LNCaP clone FGC (cell line): ENCODE results near the gene CCL18.
"Not testable (repeated sequence)": the region's sequence is repeated elsewhere in the genome, so short reads cannot be mapped to it uniquely, and the experiment has no call there.

Experiments used
- DNase-seq: peaks from one replicate; pipeline ENCODE4 v3.0.0-alpha.2; 2011; ENCODE audit warnings: low read depth
- H3K4me3 ChIP-seq: 2 replicates; pipeline ENCODE4 v1.5.1; 2011; ENCODE audit warnings: mild to moderate bottlenecking, low read depth, low read length, control low read depth
- TF ChIP-seq, protein P1 (sequence below): IDR thresholded peaks from 2 replicates; pipeline ENCODE4 v1.5.1; 2012; ENCODE audit warnings: mild to moderate bottlenecking; ENCODE audit not compliant: control insufficient read depth, insufficient read depth; ENCODE audit errors: extremely low read depth

The CCL18 gene

DNA sequence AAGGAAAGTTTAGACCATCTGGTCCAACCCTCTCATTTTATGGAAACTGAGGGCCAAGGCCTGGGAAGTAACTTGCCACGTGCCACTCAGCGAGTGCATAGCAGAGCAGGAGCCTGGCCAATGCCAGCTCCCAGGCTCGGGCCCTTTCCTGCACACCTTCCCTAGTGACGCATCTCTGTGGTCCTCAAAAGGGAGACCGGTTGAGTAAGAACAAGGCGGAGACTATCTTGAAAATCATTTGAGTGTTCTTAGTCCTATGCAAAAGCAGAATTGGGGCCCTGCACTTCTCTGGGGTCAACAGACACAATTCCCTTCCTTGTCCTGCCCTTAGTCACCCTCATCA, 42.4 kb downstream of the CCL18 start:
- no peak overlapping the region for H3K4me3 ChIP-seq
- DNase-seq, result no peak
- TF ChIP-seq, protein P1, sequence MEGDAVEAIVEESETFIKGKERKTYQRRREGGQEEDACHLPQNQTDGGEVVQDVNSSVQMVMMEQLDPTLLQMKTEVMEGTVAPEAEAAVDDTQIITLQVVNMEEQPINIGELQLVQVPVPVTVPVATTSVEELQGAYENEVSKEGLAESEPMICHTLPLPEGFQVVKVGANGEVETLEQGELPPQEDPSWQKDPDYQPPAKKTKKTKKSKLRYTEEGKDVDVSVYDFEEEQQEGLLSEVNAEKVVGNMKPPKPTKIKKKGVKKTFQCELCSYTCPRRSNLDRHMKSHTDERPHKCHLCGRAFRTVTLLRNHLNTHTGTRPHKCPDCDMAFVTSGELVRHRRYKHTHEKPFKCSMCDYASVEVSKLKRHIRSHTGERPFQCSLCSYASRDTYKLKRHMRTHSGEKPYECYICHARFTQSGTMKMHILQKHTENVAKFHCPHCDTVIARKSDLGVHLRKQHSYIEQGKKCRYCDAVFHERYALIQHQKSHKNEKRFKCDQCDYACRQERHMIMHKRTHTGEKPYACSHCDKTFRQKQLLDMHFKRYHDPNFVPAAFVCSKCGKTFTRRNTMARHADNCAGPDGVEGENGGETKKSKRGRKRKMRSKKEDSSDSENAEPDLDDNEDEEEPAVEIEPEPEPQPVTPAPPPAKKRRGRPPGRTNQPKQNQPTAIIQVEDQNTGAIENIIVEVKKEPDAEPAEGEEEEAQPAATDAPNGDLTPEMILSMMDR, result no peak

DNA sequence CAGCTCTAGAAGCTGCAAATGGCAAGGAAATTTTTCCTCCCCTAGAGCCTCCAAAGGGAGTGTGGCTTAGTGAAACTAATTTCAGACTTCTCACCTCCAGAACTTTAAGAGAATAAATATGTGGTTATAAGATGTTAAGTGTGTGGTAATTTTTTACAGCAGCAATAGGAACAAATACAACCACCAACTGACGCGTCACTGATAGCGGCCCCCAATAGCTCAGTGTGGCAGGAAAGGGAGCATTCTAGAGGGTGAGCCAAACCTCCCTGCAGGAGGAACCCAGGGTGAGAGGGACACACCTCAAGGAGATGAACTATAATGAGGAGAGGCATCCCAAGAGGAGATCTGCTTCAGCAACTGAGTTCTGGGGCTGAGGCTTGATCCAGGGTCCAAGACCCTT, 43.6 kb downstream of the CCL18 start:
- H3K4me3 ChIP-seq, result no peak overlapping the region
- TF ChIP-seq, protein P1, result no peak
- no peak for DNase-seq

DNA sequence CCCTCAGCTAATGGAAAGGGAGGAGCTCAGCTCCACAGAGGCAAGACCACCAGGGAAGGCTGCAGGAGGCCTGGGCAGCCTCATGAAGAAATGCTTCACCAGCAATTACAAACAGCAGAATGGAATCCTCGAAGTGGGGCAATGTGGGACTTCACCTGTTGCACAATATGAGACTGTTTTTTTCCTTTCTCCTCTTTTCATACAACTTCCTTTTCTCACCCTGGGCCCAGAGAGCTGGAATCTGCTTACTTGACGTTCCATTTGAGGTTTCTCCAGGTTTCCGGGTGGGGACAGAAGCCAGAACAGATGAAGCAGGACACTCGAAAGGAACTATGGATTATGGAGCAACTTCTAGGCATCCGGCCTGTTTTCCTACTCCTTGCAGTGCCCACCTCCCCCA, 44.2 kb downstream of the CCL18 start:
- H3K4me3 ChIP-seq, DNase-seq: not testable (repeated sequence)

DNA sequence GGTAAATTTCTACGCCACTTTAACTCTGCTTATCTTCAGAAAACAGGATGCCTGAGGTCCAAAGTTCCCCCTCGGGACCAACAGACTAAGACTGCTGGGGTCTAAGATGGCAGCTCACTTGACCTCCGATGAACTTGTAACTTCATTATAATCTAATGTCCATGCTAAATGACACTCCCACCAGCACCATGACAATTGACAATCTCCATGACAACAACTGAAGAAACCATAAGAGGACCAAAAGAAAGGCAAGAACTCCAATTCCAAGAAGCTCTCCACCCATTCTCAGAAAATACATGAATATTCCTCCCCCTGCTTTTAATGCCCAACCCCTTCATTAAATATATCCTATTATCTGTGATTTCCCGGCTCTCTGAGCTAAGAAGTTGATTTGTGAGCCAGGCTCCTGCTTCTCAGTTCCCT, 47.0 kb downstream of the CCL18 start:
- H3K4me3 ChIP-seq, result no peak overlapping the region

DNA sequence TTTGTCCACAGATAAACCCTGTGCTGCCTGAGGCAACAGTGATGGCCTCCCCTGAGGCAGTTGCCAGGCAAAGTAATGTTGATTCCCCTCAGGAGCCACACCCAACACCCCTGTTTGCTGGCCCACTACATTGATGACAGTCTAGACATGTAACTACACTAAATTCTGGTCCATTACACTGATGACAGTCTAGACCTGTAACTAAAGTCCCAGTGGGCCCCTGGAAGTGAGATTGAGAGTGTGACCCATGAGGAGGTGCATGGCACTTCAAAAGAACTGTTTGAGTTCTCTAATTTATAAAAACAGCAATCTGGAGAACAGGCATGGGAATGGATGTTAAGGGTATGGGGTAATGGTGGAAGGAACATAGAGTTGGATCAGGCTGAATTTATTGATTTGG, 48.5 kb downstream of the CCL18 start:
- no peak overlapping the region for H3K4me3 ChIP-seq
- TF ChIP-seq, protein P1, result no peak
- no peak for DNase-seq

More for the DNA sequence above, 47.0 kb downstream of the CCL18 start:
- TF ChIP-seq, protein P1, result no peak
- no peak for DNase-seq

DNA sequence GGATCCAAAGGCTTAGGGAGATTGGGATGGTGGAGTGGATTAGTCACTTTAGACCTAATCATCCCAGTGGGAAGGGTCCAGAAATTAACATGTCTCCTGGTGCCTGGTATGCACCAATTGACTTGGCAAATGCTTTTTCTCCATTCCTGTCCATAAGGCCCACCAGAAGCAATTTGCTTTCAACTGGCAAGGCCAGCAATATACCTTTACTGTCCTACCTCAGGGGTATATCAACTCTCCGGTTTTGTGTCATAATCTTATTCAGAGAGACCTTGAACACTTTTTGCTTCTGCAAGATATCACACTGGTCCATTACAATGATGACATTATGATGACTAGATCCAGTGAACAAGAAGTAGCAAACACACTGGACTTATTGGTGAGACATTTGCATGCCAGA, 49.1 kb downstream of the CCL18 start:
- not testable (repeated sequence) for DNase-seq, H3K4me3 ChIP-seq

DNA sequence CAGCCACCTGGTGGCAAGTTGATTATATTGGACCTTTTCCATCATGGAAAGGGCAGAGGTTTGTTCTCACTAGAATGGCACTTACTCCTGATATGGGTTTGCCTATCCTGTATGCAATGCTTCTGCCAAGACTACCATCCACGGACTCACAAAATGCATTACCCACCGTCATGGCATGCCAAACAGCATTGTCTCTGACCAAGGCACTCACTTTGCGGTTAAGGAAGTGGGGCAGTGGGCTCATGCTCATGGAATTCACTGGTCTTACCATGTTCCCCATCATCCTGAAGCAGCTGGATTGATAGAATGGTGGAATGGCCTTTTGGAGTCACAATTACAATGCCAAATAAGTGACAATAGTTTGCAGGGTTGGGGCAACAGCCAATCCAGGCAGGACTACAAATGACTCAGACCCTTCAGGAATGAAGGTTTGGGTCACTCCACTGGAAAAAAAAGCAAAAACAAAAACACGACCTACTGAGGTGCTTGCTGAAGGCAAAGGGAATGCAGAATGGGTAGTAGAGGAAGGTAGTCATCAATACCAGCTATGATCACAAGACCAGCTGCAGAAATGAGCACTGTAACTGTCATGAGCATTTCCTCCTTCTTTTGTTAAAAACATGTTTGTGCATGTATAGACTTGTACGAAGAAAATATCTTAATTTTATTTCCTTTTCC, 51.0 kb downstream of the CCL18 start:
- DNase-seq, result not testable (repeated sequence)

DNA sequence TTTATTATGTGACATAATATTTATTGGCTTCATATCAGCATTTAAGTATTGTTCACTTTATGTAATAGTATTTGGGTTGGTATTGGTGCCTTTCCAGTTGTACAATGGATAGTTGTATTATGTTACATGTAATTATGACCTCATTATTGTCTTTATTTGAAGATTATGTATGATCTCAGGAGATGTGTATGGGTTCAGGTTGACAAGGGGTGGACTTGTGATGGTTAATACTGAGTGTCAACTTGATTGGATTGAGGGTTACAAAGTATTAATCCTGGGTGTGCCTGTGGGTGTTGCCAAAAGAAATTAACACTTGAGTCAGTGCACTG, 51.5 kb downstream of the CCL18 start:
- H3K4me3 ChIP-seq, DNase-seq: not testable (repeated sequence)

More for the DNA sequence above, 51.0 kb downstream of the CCL18 start:
- H3K4me3 ChIP-seq, result not testable (repeated sequence)

DNA sequence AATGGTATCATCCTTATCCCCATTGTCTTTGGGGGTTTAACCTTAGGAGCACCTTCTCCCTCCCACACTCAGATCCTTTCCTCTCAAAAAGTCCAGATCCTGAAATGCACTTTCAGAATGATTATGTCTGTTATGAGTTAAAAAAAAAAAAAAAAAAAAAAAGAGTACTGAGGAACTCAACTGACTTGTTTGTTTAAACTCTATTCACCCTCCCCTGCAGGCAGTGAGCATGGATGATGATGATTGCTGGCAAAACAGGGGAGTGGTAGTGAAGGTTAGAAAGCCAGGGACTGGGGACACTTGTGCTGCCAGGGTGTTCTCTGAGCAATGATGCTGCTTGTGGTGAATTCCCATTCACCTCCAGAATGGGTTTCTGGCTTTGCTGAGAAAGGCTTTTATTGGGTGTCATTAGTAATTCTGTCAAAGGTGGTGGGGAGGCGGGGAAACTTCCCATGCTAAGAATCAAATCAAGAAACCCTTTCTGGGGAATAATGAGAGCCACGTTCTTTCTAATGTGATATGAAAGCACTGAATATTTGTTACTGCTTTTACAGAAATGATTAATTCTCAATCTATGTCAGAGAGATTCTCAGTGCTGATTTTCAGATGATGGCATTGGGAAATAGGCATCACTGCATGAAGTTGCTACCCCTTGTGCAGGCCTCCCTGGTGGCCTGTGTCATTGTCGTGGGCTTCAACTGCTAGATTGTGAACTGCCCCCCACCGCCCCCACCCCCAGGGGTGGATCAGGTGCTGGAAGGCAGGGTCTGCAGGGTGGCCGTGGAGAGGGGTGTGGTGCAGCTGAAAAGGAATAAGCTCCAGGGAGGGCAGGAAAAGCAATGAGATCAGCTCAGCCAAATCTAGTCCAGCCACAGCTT, 53.7 kb downstream of the CCL18 start:
- no peak for DNase-seq
- no peak overlapping the region for H3K4me3 ChIP-seq
- TF ChIP-seq, protein P1, result no peak
